Stimulated activated CD8-positive, alpha-beta memory T cell treated with anti-CD3 and anti-CD28 coated beads, Interleukin-15, amount 100 ng/mL, for 1 hour (primary cell): ENCODE results near the gene FAM53B.
A peak's percentile ranks its signal among the peaks of the same experiment; 100 is the strongest.

Experiments used
- DNase-seq: peaks from one replicate; pipeline ENCODE4 v3.0.0-alpha.2; 2020; ENCODE audit warnings: low read depth

Gene FAM53B

GRCh38 chr10:124647421-124648130 is 96.6 kb downstream of the FAM53B start:
- DNase-seq = peak; percentile 31

- DNase-seq = no peak
Observed at GRCh38 chr10:124646483-124647352, 97.5 kb downstream of the FAM53B start.

- DNase-seq = no peak
Observed at GRCh38 chr10:124645467-124646095, 98.6 kb downstream of the FAM53B start.

DNA sequence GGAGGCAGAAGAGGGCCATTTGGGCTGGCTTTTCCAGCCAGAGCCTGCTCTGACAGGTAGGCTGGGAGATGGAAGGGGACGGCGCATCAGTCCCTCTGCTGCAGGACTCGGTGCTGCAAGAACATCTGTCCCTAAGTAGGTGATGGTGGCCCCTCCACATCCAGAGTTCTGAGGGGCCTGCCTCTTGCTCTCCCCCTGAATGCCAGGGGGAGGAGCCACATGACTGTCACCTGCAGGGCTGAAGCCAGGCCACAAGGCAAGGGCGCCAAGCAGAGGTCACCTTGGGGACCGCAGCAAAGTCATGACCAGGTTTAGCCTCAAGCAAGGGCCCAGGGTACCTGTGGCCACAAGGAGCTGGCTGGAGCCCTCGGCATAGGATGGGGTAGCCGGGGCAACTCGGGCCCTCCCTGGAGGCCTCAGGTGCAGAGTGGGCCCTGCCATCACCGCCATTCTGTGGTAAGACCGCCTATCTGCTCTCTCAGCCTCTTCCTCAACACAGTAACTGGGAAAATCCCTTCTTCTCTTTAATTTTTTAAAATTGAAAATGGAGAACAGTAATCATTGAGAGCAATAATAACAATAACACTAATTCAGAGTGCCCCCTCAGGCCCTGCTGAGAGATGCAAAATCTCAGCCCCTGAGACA is 99.3 kb downstream of the FAM53B start:
- no peak for DNase-seq

DNA sequence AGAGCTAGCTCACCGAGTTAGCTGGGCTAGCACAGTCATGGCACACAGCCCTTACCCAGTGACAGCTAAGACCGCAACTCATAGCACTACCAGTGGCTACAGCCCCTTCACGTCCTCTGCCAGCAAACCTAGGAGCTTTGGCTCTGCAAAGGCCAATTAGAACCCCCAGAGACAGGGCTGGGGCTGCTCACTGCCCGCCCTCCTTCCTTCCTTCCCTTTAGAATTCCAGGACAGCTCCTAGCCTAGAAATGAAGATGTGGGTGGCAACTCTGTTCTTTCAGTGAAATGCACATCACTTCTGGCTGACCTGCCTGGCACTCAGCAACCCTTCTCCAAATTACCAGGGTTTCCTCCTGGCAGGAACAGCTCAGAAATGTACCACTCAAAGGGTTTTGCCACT is 99.9 kb downstream of the FAM53B start:
- no peak for DNase-seq

- no peak for DNase-seq
Observed at GRCh38 chr10:124643330-124644009, 100.7 kb downstream of the FAM53B start.

DNA sequence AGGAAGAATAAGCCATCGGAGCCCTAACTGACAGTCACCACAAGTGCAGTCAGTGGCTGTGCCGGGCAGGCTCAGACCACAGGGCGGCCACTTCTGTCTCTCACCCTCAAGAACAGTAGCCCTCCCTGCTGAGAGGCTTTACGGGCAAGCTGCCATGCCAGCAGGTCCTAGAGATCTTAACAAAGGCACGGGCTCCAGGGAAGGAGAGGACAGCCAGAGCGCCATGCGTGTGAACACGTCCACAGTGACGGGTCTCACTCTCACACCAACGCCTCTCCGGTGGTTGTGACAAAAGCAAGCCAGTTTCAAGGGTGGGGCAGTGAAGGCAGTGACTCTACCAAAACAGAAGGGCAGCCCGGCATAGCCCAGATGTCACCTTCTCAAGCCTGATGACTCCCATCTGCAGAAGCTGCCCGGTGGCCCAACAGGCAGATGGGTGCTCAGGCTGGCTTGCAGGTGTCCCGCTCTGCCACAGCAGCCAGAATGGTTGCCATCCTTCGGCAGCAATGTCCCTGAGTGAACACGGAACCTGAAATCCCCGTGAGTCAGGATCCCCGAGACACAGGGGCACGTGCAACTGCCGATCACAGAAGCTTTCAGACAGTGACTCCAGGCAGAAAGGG is 102.0 kb downstream of the FAM53B start:
- DNase-seq = no peak

- DNase-seq = no peak
Observed at GRCh38 chr10:124641282-124642087, 102.7 kb downstream of the FAM53B start.

DNA sequence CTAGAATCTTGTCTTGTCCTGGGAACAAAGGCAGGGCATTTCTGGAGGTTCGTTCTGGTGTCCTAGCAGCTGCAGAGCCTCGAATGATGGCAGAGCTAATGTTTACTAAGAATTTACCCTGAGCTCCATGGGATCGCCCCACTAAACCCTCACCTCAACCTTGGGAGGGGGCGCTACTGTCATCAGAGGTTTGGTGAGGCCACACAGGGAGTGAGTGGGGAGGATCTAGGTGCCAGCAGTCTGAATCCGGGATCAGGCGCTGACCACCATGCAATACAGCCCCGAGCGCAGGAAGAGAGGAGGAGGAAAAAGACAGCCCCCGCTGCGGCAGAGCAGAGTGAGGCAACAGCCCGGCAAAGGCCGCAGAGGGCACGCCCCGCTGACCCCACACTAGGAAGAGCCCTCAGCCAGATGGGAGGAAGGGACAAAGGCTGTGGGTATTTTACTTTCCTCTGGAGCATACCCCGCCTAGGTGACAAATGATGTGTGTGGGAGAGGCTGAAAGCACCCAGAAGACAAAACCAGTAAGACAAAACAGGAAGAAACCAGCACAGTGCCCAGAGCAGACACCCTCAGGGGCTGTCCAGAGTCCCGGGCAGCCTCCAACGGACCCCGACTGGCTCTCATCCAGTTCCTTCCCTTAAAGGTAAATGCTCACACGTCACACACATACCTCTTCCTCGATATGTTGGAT is 103.5 kb downstream of the FAM53B start:
- DNase-seq = no peak

DNA sequence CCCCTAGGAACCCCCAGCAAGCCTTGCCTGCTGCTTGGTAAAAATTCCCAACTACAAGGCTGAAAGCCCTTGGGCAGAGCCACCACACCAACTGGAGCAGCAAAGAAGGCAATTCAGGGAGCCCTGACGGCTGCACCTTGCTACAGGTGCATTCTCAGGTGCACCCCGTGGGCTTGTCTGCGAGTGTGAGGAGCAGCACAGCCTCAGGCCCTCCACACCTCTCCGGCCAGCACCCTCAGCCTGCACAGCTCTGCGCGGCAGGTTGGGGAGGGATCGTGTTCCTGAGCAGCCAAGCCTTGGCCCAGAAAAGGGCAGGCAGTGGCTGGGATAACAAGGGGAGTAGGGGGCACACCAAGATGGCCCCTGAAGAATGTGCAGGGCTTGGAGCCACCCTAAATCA is 104.1 kb downstream of the FAM53B start:
- no peak for DNase-seq

GRCh38 chr10:124639646-124640045 is 104.5 kb downstream of the FAM53B start:
- no peak for DNase-seq

GRCh38 chr10:124639206-124639605 is 105.0 kb downstream of the FAM53B start:
- DNase-seq = no peak

DNA sequence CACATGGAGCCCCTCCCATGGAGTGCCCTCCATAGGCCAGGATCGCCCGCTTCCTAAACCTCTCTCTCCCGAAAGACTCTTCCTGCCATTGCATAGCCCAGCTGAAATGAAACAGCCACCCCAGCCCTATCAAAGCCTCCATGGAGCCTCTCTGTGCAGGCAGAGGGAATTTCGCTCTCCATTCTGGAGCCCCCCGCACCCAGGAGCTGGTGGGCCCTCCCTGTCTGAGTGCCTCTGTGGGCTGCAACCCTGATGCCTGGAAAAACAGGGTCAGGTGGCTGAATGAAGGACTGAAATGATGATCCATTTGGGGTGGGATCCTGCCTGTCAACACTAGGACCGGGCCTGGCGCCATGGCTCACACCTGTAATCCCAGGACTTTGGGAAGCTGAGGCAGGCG is 106.4 kb downstream of the FAM53B start:
- no peak for DNase-seq

DNA sequence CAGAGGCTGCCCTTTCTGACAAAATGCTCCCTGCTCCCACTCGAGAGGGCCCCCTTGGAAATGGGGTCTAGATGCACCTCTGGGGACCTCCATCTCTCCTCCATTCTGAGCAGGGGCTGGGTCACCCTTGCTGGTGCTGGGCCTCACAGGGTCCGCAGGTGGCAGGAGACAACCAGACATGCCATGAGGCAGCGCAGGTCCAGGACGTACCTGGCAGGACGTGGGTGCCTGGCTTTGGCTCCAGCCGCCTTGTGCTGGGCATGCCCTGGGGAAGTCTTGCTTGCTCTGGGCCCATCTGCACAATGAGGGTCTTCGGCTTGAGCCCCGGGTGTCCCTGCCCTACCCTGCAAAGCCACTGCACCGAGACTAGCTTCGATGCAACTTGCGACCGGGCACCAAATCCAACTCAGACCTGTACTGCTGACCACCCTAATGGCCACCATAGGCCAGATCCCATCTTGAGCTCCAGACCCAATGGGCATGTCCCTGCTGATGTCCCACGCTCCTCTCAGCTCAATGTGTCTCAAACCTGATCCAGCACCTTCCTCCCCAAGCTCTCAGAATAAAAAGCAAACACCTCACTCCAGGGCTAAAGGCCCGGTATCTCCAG is 107.0 kb downstream of the FAM53B start:
- DNase-seq = no peak

DNA sequence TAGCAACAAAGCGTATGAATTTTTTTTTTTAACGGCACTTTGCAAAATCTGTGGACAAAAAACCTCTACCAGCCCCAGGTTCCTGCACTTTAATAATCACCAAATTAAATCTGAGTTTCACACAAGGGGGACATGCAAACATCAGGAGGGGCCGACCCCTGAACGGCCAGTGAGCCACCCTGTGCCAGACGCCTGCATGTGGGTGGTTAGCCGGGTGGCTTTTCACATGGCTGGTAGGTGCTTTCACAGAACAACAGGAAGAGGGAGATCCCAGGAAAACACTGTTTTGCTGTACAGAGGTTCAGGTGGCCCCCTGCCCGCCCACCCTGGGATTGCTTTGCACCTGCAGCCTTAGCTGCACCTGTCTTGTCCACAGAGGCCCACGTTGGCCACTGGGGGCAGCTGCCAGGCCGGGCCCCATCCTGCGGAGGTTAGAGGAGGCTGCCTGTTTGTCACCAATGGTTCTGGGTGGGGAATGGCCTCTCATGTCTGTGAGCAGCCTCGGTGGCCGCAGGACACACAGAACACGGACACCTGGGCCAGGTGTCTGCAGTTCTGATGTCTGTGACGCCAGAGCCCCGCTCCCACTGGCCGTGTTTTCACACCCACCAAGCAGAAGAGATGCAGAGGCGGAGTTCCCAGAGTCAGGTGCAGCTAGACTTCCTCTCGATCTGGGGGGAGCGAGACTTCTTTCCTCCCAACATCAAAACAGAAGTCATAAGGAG is 107.7 kb downstream of the FAM53B start:
- DNase-seq = no peak

- DNase-seq = no peak
Observed at GRCh38 chr10:124632566-124632965, 111.6 kb downstream of the FAM53B start.

- no peak for DNase-seq
Observed at GRCh38 chr10:124632064-124632531, 112.1 kb downstream of the FAM53B start.

DNA sequence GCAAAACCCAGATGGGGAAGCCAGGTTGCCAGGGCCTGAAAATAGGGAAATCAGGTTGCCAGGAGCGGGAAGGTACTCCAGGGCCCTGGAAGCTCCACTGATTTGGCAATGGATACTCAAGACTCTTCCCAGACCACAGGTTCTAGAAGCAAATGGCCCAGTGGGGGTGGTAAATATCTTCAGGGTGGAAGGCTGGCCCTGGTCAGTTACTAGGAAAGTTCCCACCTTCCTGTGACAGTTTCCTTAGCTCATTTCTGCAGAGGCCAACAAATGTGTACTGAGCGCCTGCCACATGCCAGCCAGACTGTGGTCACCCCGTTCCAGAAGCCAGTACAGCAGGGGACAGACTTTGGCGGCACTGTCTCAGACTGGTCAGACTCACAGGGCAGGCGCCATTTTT is 113.6 kb downstream of the FAM53B start:
- DNase-seq = no peak

DNA sequence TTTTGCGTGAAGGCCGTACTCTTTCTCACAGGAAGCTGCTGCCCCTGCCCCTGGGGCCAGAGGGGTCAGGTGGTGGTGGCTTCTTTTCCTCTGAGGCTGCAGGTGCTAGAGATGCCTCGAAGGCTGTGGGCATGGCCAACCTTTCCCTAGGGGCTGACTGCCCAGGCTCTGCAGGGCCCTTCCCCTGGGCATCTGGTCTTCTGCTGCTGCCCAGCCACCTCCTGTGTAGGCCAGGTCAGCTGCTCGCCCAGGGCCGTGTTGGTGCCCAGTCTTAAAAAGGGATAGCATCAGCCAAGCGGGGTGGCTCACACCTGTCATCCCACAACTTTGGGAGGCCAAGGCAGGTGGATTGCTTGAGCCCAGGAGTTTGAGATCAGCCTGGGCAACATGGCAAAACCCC is 114.3 kb downstream of the FAM53B start:
- DNase-seq = no peak
